ENCODE data around the gene FUCA1.

- TF ChIP-seq, protein P1, sequence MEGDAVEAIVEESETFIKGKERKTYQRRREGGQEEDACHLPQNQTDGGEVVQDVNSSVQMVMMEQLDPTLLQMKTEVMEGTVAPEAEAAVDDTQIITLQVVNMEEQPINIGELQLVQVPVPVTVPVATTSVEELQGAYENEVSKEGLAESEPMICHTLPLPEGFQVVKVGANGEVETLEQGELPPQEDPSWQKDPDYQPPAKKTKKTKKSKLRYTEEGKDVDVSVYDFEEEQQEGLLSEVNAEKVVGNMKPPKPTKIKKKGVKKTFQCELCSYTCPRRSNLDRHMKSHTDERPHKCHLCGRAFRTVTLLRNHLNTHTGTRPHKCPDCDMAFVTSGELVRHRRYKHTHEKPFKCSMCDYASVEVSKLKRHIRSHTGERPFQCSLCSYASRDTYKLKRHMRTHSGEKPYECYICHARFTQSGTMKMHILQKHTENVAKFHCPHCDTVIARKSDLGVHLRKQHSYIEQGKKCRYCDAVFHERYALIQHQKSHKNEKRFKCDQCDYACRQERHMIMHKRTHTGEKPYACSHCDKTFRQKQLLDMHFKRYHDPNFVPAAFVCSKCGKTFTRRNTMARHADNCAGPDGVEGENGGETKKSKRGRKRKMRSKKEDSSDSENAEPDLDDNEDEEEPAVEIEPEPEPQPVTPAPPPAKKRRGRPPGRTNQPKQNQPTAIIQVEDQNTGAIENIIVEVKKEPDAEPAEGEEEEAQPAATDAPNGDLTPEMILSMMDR (IDR thresholded peaks at IDR 0.05): no peak
- TF ChIP-seq POLR2A (IDR thresholded peaks at IDR 0.05): no peak
These were observed 14.7 kb upstream of the FUCA1 start for GRCh38 chr1:23882746-23883145.
